IPS DF 4.7 (cell line): ENCODE results near the gene MBD4.

Source experiments
- DNase-seq: peaks from one replicate; pipeline ENCODE4 v3.0.0-alpha.2; 2013; ENCODE audit warnings: low spot score; ENCODE audit errors: extremely low read depth

Gene MBD4

GRCh38 chr3:129383292-129383860 is 56.4 kb downstream of the MBD4 start:
- peak; percentile 51 for DNase-seq

DNA sequence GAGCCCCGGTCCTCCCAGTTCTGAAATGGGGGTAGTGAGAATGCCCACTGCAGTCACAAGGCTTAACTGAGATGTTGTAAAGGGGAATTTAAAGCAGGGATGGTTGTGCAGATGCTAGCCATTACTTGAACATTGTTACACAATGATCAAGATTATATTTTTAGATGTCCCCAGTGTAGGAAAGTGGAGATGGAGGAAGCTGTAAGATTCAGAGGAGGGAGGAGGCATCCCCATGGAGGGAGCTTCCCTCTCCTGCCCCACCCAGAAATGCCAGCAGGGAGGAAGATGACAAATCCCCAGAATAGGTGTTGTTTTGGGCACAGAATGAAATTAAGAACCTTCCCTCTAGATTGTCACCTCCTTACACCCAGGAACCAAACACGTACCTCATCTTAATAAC is 57.4 kb downstream of the MBD4 start:
- no peak for DNase-seq
